ENCODE data around the gene ZNF385A.

Gene ZNF385A

GRCh38 chr12:54384591-54385041 lies at the start of gene ZNF385A:
TSS of gene ZNF385A (minus strand) at chr12:54384733. CDS start at chr12:54384514, 219 bp downstream.
- DNase-seq (ENCODE audit: low read depth in 2 of 2, low spot score in 1 of 2): no peak

GRCh38 chr12:54432815-54433164 lies 48.3 kb upstream of the ZNF385A start:
- no peak for DNase-seq (ENCODE audit: low read depth in 2 of 2, low spot score in 1 of 2)

GRCh38 chr12:54431911-54432814 lies 47.6 kb upstream of the ZNF385A start:
- DNase-seq (ENCODE audit: low read depth in 2 of 2, low spot score in 1 of 2): no peak

GRCh38 chr12:54430471-54431069 lies 46.0 kb upstream of the ZNF385A start:
- no peak for DNase-seq (ENCODE audit: low read depth in 2 of 2, low spot score in 1 of 2)

GRCh38 chr12:54429014-54429471 lies 44.5 kb upstream of the ZNF385A start:
- no peak for DNase-seq (ENCODE audit: low read depth in 2 of 2, low spot score in 1 of 2)

- DNase-seq (ENCODE audit: low read depth in 2 of 2, low spot score in 1 of 2): no peak
Observed at GRCh38 chr12:54428050-54429013, 43.8 kb upstream of the ZNF385A start.

GRCh38 chr12:54427106-54427505 lies 42.6 kb upstream of the ZNF385A start:
- DNase-seq (ENCODE audit: low read depth in 2 of 2, low spot score in 1 of 2): no peak

- no peak for DNase-seq (ENCODE audit: low read depth in 2 of 2, low spot score in 1 of 2)
Observed at GRCh38 chr12:54426690-54427089, 42.2 kb upstream of the ZNF385A start.

- no peak for DNase-seq (ENCODE audit: low read depth in 2 of 2, low spot score in 1 of 2)
Observed at GRCh38 chr12:54425702-54426101, 41.2 kb upstream of the ZNF385A start.

GRCh38 chr12:54424224-54424623 lies 39.7 kb upstream of the ZNF385A start:
- no peak for DNase-seq (ENCODE audit: low read depth in 2 of 2, low spot score in 1 of 2)

- no peak for DNase-seq (ENCODE audit: low read depth in 2 of 2, low spot score in 1 of 2)
Observed at GRCh38 chr12:54423816-54424150, 39.2 kb upstream of the ZNF385A start.

GRCh38 chr12:54421879-54422250 lies 37.3 kb upstream of the ZNF385A start:
- no peak for DNase-seq (ENCODE audit: low read depth in 2 of 2, low spot score in 1 of 2)

GRCh38 chr12:54421175-54421878 lies 36.8 kb upstream of the ZNF385A start:
- no peak for DNase-seq (ENCODE audit: low read depth in 2 of 2, low spot score in 1 of 2)

- no peak for DNase-seq (ENCODE audit: low read depth in 2 of 2, low spot score in 1 of 2)
Observed at GRCh38 chr12:54420766-54421144, 36.2 kb upstream of the ZNF385A start.

- DNase-seq (ENCODE audit: low read depth in 2 of 2, low spot score in 1 of 2): no peak
Observed at GRCh38 chr12:54419088-54419887, 34.8 kb upstream of the ZNF385A start, which contains the start of gene ITGA5. TSS of gene ITGA5 (minus strand) at chr12:54419266. CDS start at chr12:54419198, 68 bp downstream.

- no peak for DNase-seq (ENCODE audit: low read depth in 2 of 2, low spot score in 1 of 2)
Observed at GRCh38 chr12:54418441-54419087, 34.0 kb upstream of the ZNF385A start.

- DNase-seq (ENCODE audit: low read depth in 2 of 2, low spot score in 1 of 2): no peak
Observed at GRCh38 chr12:54417712-54418440, 33.3 kb upstream of the ZNF385A start.

- DNase-seq (ENCODE audit: low read depth in 2 of 2, low spot score in 1 of 2): no peak
Observed at GRCh38 chr12:54416687-54417603, 32.4 kb upstream of the ZNF385A start.

All from stimulated activated CD8-positive, alpha-beta memory T cell treated with anti-CD3 and anti-CD28 coated beads, Interleukin-4, amount 100 ng/mL, for 4 hours (primary cell).